Esophagus squamous epithelium (tissue), 5 donors: ENCODE results near the gene IPMK. TPM values are rescaled to one million over a fixed set of nuclear protein-coding genes. Genes with fewer than 3 reads are reported as not detected.
A peak's percentile ranks its signal among the peaks of the same experiment; 100 is the strongest.

Experiments
- DNase-seq: peaks from one replicate; lab custom pipeline; 2025; lab: John Stamatoyannopoulos, UW
- H3K27ac ChIP-seq, 4 donors: fragments of 200-600 bp; sonication (generic); one replicate each; pipeline ENCODE4 v1.5.1; 2016 to 2019; ENCODE audit warnings: mild to moderate bottlenecking in 1 of 4
- H3K27me3 ChIP-seq, 4 donors: fragments of 200-600 bp; sonication (generic); 1 replicate in 3 of 4; 2 replicates in 1 of 4; pipeline versions ENCODE4 v1.5.1 to v1.6.0; 2017 to 2021; ENCODE audit warnings: antibody characterized with exemption in 1 of 4
- H3K36me3 ChIP-seq, 3 donors: fragments of 200-600 bp; sonication (generic); one replicate each; pipeline ENCODE4 v1.5.1; 2016 to 2019
- H3K4me1 ChIP-seq, 3 donors: fragments of 200-600 bp; sonication (generic); one replicate each; pipeline ENCODE4 v1.5.1; 2017 to 2019
- H3K4me3 ChIP-seq, 4 donors: fragments of 200-600 bp; sonication (generic); 1 replicate in 3 of 4; 2 replicates in 1 of 4; pipeline ENCODE4 v1.5.1; 2016 to 2019; ENCODE audit warnings: mild to moderate bottlenecking in 2 of 4, moderate library complexity in 1 of 4
- H3K9me3 ChIP-seq, 3 donors: fragments of 200-600 bp; sonication (generic); one replicate each; pipeline ENCODE4 v1.5.1; 2016 to 2019
- CTCF ChIP-seq, 6 experiments: fragments of 450-650 bp in 4 of 6; fragments of 200-600 bp in 2 of 6; sonication (generic) in 2 of 6; IDR thresholded peaks; one replicate each; pipeline ENCODE4 v1.5.1; 2016 to 2019; ENCODE audit warnings: antibody characterized with exemption in 6 of 6, mild to moderate bottlenecking in 4 of 6, moderate library complexity in 4 of 6
- POLR2A ChIP-seq, 4 donors: fragments of 450-650 bp; IDR thresholded peaks; one replicate each; pipeline ENCODE4 v1.6.1; 2017; ENCODE audit warnings: antibody characterized with exemption in 4 of 4, mild to moderate bottlenecking in 4 of 4, moderate library complexity in 3 of 4
- WGBS, 2 donors: methylation state at CpG; one replicate each; pipeline ENCODE4 v1.1.5; 2018; 5-methylcytosine and 5-hydroxymethylcytosine counted together
- intact Hi-C: fragments of 100-400 bp; cut with DNase I; formaldehyde crosslinking; loops from one replicate; pipeline ENCODE4 v1.15.0; 2022
- total RNA-seq, 4 donors: library from RNA; depleted of rRNA; stranded (reverse); fragments of >200 nt; gene quantifications; one replicate each; pipeline ENCODE4 v1.1.0, GENCODE V29; 2016
- donor health status: DM: yes; HTN: yes; CAD: no.

Gene IPMK
- total RNA-seq, result 10 to 100 TPM in 1 of 4 donors, 1 to 10 TPM in 3; 5.8 to 12.6 (median 8.8) TPM

- TF ChIP-seq POLR2A (IDR thresholded peaks at IDR 0.05), result peak in 2 of 4 donors; percentile 93
- no peak for TF ChIP-seq CTCF (IDR thresholded peaks at IDR 0.05)
- H3K9me3 ChIP-seq, result no peaks in the 10 kb centered on the region
- H3K27me3 ChIP-seq, result no peaks in the 10 kb centered on the region
- WGBS, 2 donors, result 0% methylated on average over 4 to 6 of the region's 76 CpGs
- peak within 1 kb of the TSS; percentile 99 for H3K27ac ChIP-seq
- peak; percentile 67 for DNase-seq
- peak within 1 kb of the TSS; percentile 90 to 95 (median 94) for H3K4me3 ChIP-seq
- peaks cover 8 to 65% (median 14%) of the 10 kb centered on the region in 3 donors for H3K4me1 ChIP-seq
- intact Hi-C loops, result no loop called here
- no peaks in the 10 kb centered on the region for H3K36me3 ChIP-seq
Observed at GRCh38 chr10:58267713-58268453, at the start of gene IPMK. Gene IPMK (minus strand): TSS chr10:58267894. CDS start chr10:58267611, 283 bp downstream.

GRCh38 chr10:58316874-58317273 is 49.2 kb upstream of the IPMK start:
- Histone ChIP-seq H3K27me3 (no peaks in the 10 kb centered on the region), H3K4me1 (no peaks in the 10 kb centered on the region), H3K36me3 (no peaks in the 10 kb centered on the region), H3K4me3 (no peak overlapping the region), H3K9me3 (no peaks in the 10 kb centered on the region), H3K27ac (no peak overlapping the region)
- no peak for DNase-seq
- intact Hi-C loops, result no loop called here
- TF ChIP-seq POLR2A (IDR thresholded peaks at IDR 0.05), result no peak
- TF ChIP-seq CTCF (IDR thresholded peaks at IDR 0.05), result no peak

- Histone ChIP-seq H3K4me1 (no peaks in the 10 kb centered on the region), H3K27me3 (peaks cover 0 to 7% (median 0%) of the 10 kb centered on the region in 4 donors), H3K4me3 (no peak overlapping the region), H3K9me3 (no peaks in the 10 kb centered on the region), H3K36me3 (no peaks in the 10 kb centered on the region), H3K27ac (no peak overlapping the region)
- no peak for TF ChIP-seq POLR2A (IDR thresholded peaks at IDR 0.05)
- no peak for TF ChIP-seq CTCF (IDR thresholded peaks at IDR 0.05)
- no peak for DNase-seq
- intact Hi-C loops, result no loop called here
Observed at GRCh38 chr10:58311026-58311425, 43.3 kb upstream of the IPMK start.

- WGBS, 2 donors, result 80 to 87% methylated on average over 3 of the region's 3 CpGs
- TF ChIP-seq CTCF (IDR thresholded peaks at IDR 0.05) (no peak), POLR2A (IDR thresholded peaks at IDR 0.05) (no peak)
- no peaks in the 10 kb centered on the region for H3K36me3 ChIP-seq
- no peaks in the 10 kb centered on the region for H3K4me1 ChIP-seq
- no peaks in the 10 kb centered on the region for H3K9me3 ChIP-seq
- no peak for DNase-seq
- H3K27me3 ChIP-seq, result peaks cover 0 to 30% (median 0%) of the 10 kb centered on the region in 4 donors
- no peak overlapping the region for H3K27ac ChIP-seq
- no peak overlapping the region for H3K4me3 ChIP-seq
- intact Hi-C loops, result no loop called here
Observed at GRCh38 chr10:58307676-58308075, 40.0 kb upstream of the IPMK start.

- WGBS, 2 donors, result 45 to 48% methylated on average over 4 of the region's 4 CpGs
- Histone ChIP-seq H3K9me3 (no peaks in the 10 kb centered on the region), H3K4me3 (no peak overlapping the region), H3K27ac (no peak overlapping the region), H3K27me3 (peaks cover 0 to 35% (median 0%) of the 10 kb centered on the region in 4 donors), H3K4me1 (no peaks in the 10 kb centered on the region), H3K36me3 (no peaks in the 10 kb centered on the region)
- no peak for DNase-seq
- intact Hi-C loops, result no loop called here
- TF ChIP-seq CTCF (IDR thresholded peaks at IDR 0.05), result no peak
- no peak for TF ChIP-seq POLR2A (IDR thresholded peaks at IDR 0.05)
Observed at GRCh38 chr10:58305821-58306220, 38.1 kb upstream of the IPMK start.
